ENCODE data around the gene C19orf33.

GRCh38 chr19:38265921-38266429, 38.1 kb upstream of the C19orf33 start:
- TF ChIP-seq POLR2A (IDR thresholded peaks at IDR 0.05) (no peak), CTCF (IDR thresholded peaks at IDR 0.05) (no peak)

All from heart left ventricle (tissue), 13 donors.